ENCODE measurements around the gene CRYBG2.

DNA sequence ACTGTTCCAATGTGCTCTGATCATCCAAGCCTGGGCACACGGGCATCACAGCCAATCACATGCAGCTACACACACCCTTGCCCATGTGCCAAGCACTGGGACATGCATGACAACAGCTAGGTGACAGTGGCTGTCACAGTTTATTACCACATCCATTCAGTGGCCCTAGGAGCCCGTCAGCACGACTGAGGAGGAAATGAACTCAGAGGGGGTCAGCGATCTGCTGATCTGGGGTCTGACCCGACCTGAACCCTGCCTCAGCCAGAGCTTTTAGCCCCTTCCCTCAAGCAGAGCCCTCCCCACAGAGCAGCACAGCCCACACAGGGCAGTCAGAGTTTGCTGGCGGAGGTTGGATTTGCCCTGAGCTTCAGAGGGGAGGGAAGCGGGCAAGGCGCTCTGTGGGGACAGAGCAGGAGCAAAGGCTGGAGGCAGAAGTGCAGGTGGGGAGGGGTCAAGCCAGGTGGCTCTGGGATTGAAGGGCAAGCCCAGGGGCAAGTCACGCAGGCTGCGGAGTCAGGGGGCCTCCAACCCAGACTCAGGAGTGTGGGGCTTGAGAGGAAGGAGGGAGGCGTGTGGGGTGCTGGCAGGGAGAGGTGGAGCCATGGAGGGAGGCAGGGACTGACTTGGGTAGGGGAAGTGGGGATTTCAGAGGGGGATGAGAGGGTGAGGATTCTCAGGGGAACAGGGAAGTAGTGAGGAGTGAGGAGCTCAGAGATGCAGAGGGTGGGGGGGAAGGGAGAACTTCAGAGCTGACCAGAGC lies 63.6 kb downstream of the CRYBG2 start:
- TF ChIP-seq, protein P1, sequence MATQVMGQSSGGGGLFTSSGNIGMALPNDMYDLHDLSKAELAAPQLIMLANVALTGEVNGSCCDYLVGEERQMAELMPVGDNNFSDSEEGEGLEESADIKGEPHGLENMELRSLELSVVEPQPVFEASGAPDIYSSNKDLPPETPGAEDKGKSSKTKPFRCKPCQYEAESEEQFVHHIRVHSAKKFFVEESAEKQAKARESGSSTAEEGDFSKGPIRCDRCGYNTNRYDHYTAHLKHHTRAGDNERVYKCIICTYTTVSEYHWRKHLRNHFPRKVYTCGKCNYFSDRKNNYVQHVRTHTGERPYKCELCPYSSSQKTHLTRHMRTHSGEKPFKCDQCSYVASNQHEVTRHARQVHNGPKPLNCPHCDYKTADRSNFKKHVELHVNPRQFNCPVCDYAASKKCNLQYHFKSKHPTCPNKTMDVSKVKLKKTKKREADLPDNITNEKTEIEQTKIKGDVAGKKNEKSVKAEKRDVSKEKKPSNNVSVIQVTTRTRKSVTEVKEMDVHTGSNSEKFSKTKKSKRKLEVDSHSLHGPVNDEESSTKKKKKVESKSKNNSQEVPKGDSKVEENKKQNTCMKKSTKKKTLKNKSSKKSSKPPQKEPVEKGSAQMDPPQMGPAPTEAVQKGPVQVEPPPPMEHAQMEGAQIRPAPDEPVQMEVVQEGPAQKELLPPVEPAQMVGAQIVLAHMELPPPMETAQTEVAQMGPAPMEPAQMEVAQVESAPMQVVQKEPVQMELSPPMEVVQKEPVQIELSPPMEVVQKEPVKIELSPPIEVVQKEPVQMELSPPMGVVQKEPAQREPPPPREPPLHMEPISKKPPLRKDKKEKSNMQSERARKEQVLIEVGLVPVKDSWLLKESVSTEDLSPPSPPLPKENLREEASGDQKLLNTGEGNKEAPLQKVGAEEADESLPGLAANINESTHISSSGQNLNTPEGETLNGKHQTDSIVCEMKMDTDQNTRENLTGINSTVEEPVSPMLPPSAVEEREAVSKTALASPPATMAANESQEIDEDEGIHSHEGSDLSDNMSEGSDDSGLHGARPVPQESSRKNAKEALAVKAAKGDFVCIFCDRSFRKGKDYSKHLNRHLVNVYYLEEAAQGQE (IDR thresholded peaks at IDR 0.05; ENCODE audit: low read depth, low read length): no peak
- TF ChIP-seq EZH2 (IDR thresholded peaks at IDR 0.05; ENCODE audit: borderline replicate concordance, control insufficient read depth, low read depth, low read length): no peak
- TF ChIP-seq, protein P2, sequence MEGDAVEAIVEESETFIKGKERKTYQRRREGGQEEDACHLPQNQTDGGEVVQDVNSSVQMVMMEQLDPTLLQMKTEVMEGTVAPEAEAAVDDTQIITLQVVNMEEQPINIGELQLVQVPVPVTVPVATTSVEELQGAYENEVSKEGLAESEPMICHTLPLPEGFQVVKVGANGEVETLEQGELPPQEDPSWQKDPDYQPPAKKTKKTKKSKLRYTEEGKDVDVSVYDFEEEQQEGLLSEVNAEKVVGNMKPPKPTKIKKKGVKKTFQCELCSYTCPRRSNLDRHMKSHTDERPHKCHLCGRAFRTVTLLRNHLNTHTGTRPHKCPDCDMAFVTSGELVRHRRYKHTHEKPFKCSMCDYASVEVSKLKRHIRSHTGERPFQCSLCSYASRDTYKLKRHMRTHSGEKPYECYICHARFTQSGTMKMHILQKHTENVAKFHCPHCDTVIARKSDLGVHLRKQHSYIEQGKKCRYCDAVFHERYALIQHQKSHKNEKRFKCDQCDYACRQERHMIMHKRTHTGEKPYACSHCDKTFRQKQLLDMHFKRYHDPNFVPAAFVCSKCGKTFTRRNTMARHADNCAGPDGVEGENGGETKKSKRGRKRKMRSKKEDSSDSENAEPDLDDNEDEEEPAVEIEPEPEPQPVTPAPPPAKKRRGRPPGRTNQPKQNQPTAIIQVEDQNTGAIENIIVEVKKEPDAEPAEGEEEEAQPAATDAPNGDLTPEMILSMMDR (IDR thresholded peaks at IDR 0.05 in 2 of 3, conservative IDR thresholded peaks at IDR 0.05 in 1 of 3; ENCODE audit: control insufficient read depth in 2 of 3, extremely low read depth in 1 of 3, insufficient read depth in 1 of 3, low read depth in 3 of 3, low read length in 3 of 3): no peak
- TF ChIP-seq, protein P3, sequence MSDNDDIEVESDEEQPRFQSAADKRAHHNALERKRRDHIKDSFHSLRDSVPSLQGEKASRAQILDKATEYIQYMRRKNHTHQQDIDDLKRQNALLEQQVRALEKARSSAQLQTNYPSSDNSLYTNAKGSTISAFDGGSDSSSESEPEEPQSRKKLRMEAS (IDR thresholded peaks at IDR 0.05; ENCODE audit: low read depth, low read length): no peak
- no peak for TF ChIP-seq TCF7 (IDR thresholded peaks at IDR 0.05; ENCODE audit: borderline replicate concordance)
- TF ChIP-seq, protein P4, sequence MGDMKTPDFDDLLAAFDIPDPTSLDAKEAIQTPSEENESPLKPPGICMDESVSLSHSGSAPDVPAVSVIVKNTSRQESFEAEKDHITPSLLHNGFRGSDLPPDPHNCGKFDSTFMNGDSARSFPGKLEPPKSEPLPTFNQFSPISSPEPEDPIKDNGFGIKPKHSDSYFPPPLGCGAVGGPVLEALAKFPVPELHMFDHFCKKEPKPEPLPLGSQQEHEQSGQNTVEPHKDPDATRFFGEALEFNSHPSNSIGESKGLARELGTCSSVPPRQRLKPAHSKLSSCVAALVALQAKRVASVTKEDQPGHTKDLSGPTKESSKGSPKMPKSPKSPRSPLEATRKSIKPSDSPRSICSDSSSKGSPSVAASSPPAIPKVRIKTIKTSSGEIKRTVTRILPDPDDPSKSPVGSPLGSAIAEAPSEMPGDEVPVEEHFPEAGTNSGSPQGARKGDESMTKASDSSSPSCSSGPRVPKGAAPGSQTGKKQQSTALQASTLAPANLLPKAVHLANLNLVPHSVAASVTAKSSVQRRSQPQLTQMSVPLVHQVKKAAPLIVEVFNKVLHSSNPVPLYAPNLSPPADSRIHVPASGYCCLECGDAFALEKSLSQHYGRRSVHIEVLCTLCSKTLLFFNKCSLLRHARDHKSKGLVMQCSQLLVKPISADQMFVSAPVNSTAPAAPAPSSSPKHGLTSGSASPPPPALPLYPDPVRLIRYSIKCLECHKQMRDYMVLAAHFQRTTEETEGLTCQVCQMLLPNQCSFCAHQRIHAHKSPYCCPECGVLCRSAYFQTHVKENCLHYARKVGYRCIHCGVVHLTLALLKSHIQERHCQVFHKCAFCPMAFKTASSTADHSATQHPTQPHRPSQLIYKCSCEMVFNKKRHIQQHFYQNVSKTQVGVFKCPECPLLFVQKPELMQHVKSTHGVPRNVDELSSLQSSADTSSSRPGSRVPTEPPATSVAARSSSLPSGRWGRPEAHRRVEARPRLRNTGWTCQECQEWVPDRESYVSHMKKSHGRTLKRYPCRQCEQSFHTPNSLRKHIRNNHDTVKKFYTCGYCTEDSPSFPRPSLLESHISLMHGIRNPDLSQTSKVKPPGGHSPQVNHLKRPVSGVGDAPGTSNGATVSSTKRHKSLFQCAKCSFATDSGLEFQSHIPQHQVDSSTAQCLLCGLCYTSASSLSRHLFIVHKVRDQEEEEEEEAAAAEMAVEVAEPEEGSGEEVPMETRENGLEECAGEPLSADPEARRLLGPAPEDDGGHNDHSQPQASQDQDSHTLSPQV (IDR thresholded peaks at IDR 0.05): no peak
- TF ChIP-seq, protein P5, sequence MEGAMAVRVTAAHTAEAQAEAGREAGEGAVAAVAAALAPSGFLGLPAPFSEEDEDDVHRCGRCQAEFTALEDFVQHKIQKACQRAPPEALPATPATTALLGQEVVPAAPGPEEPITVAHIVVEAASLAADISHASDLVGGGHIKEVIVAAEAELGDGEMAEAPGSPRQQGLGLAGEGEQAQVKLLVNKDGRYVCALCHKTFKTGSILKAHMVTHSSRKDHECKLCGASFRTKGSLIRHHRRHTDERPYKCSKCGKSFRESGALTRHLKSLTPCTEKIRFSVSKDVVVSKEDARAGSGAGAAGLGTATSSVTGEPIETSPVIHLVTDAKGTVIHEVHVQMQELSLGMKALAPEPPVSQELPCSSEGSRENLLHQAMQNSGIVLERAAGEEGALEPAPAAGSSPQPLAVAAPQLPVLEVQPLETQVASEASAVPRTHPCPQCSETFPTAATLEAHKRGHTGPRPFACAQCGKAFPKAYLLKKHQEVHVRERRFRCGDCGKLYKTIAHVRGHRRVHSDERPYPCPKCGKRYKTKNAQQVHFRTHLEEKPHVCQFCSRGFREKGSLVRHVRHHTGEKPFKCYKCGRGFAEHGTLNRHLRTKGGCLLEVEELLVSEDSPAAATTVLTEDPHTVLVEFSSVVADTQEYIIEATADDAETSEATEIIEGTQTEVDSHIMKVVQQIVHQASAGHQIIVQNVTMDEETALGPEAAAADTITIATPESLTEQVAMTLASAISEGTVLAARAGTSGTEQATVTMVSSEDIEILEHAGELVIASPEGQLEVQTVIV (IDR thresholded peaks at IDR 0.05; ENCODE audit: borderline replicate concordance, partially characterized antibody): no peak
- TF ChIP-seq SMAD1 (IDR thresholded peaks at IDR 0.05; ENCODE audit: low read depth, partially characterized antibody): no peak
- TF ChIP-seq JUND (IDR thresholded peaks at IDR 0.05; ENCODE audit: low read depth, low read length): no peak
- no peak for TF ChIP-seq MXI1 (IDR thresholded peaks at IDR 0.05; ENCODE audit: low read depth, low read length)
- TF ChIP-seq POLR2AphosphoS5 (IDR thresholded peaks at IDR 0.05; ENCODE audit: low read length): no peak
- no peak for TF ChIP-seq SIN3A (IDR thresholded peaks at IDR 0.05; ENCODE audit: low read depth, low read length)
- TF ChIP-seq POLR2A (IDR thresholded peaks at IDR 0.05; ENCODE audit: low read depth, low read length): no peak

Data from GM12878 (cell line).